Endothelial cell of umbilical vein (primary cell): Measurements from ENCODE around the gene MAG. TPM values are rescaled to one million over a fixed set of nuclear protein-coding genes. Genes with fewer than 3 reads are reported as not detected.

Source experiments
- BruUV-seq: library from RNA; stranded (reverse); fragments of 400-500 nt; replicated peaks from 2 replicates; lab custom pipeline; 2021; lab: Mats Ljungman, UMichigan
- CTCF ChIA-PET: fragments of 300-600, 350-600 bp; sonication (Branson Sonifier 250); formaldehyde crosslinking; loops from one replicate; lab custom pipeline; 2021; ENCODE audit warnings: antibody characterized with exemption, inconsistent platforms; lab: Charles Lee
- POLR2A ChIA-PET: fragments of 300-600, 350-600 bp; sonication (Branson Sonifier 250); formaldehyde crosslinking; loops from one replicate; lab custom pipeline; 2021; ENCODE audit warnings: antibody characterized with exemption, inconsistent platforms; lab: Charles Lee
- DNase-seq: peaks from one replicate; pipeline ENCODE4 v3.0.0-alpha.2; 2011; ENCODE audit warnings: low read depth, low spot score
- FAIRE-seq: peaks from 2 replicates; lab custom pipeline; 2011; peaks lifted over from hg19 to GRCh38; lab: Jason Lieb, UNC
- H2AFZ ChIP-seq: 2 replicates; pipeline ENCODE4 v1.6.0; 2012; ENCODE audit warnings: low read depth, low read length, control low read depth, inconsistent platforms
- H3K27ac ChIP-seq: 2 replicates; pipeline ENCODE4 v1.5.1; 2011; ENCODE audit warnings: low read depth, mild to moderate bottlenecking, control low read depth, low read length, moderate library complexity; ENCODE audit not compliant: insufficient read depth
- H3K27me3 ChIP-seq, 2 experiments: 2 replicates each; pipeline versions ENCODE4 v1.6.0 to v1.6.1; 2011; ENCODE audit warnings: low read length in 2 of 2, mixed read lengths in 1 of 2; ENCODE audit not compliant: control insufficient read depth in 2 of 2, insufficient read depth in 2 of 2
- H3K36me3 ChIP-seq, 2 experiments: 2 replicates in 1 of 2; 3 replicates in 1 of 2; pipeline ENCODE4 v1.5.1; 2011; ENCODE audit warnings: low read length in 2 of 2, mild to moderate bottlenecking in 1 of 2, moderate library complexity in 1 of 2; ENCODE audit not compliant: control insufficient read depth in 2 of 2, insufficient read depth in 2 of 2; ENCODE audit errors: extremely low read depth in 1 of 2
- H3K4me1 ChIP-seq: 3 replicates; pipeline ENCODE4 v1.5.1; 2011; ENCODE audit warnings: mild to moderate bottlenecking, low read length; ENCODE audit not compliant: control insufficient read depth, insufficient read depth; ENCODE audit errors: extremely low read depth
- H3K4me2 ChIP-seq: 2 replicates; pipeline ENCODE4 v1.6.1; 2011; ENCODE audit warnings: low read length, control low read depth, mixed read lengths; ENCODE audit not compliant: insufficient read depth
- H3K4me3 ChIP-seq, 3 experiments: fragments of 200-600 bp in 1 of 3; sonication (generic), shearing (Covaris generic) in 1 of 3; replicated peaks in 1 of 3; 2 replicates each; pipeline ENCODE4 v1.5.1; 2011 to 2016; ENCODE audit warnings: control low read depth in 3 of 3, low read length in 3 of 3, mild to moderate bottlenecking in 2 of 3, inconsistent platforms in 1 of 3, low read depth in 1 of 3, moderate library complexity in 1 of 3; ENCODE audit not compliant: insufficient read depth in 1 of 3
- H3K79me2 ChIP-seq: 2 replicates; pipeline ENCODE4 v1.6.0; 2012; ENCODE audit warnings: low read length, inconsistent platforms; ENCODE audit not compliant: control insufficient read depth, insufficient read depth
- H3K9ac ChIP-seq: replicated peaks from 2 replicates; pipeline ENCODE3; 2011; ENCODE audit warnings: low read length, control low read depth; ENCODE audit not compliant: insufficient read depth; ENCODE audit errors: extremely low read depth
- H3K9me1 ChIP-seq: replicated peaks from 3 replicates; pipeline ENCODE4 v1.6.0; 2011; ENCODE audit warnings: mild to moderate bottlenecking, low read length; ENCODE audit not compliant: control insufficient read depth, insufficient read depth; ENCODE audit errors: extremely low read depth
- H3K9me3 ChIP-seq: replicated peaks from 2 replicates; pipeline ENCODE4 v1.5.1; 2012; ENCODE audit warnings: low read length, inconsistent platforms; ENCODE audit not compliant: control insufficient read depth, insufficient read depth
- H4K20me1 ChIP-seq: replicated peaks from 2 replicates; pipeline ENCODE3; 2011; ENCODE audit warnings: mild to moderate bottlenecking, low read length; ENCODE audit not compliant: control insufficient read depth, insufficient read depth; ENCODE audit errors: extremely low read depth
- CTCF ChIP-seq, 2 donors: IDR thresholded peaks; 1 replicate in 1 of 2; 2 replicates in 1 of 2; pipeline ENCODE4 v1.5.1; 2011; ENCODE audit warnings: low read length in 2 of 2, mild to moderate bottlenecking in 2 of 2, moderate library complexity in 2 of 2, control low read depth in 1 of 2, inconsistent platforms in 1 of 2, low read depth in 1 of 2; ENCODE audit not compliant: insufficient read depth in 1 of 2; ENCODE audit errors: extremely low read depth in 1 of 2
- EZH2 ChIP-seq: IDR thresholded peaks from 2 replicates; pipeline ENCODE4 v1.6.1; 2012; ENCODE audit warnings: borderline replicate concordance, low read depth, mild to moderate bottlenecking, moderate library complexity, low read length, inconsistent platforms; ENCODE audit not compliant: severe bottlenecking
- FOS ChIP-seq: IDR thresholded peaks from 2 replicates; pipeline ENCODE4 v1.6.1; 2011; ENCODE audit warnings: mild to moderate bottlenecking, low read length, moderate library complexity, borderline replicate concordance; ENCODE audit not compliant: insufficient read depth
- GATA2 ChIP-seq: IDR thresholded peaks from 2 replicates; pipeline ENCODE4 v1.7.0; 2011; ENCODE audit warnings: low read depth, mild to moderate bottlenecking, moderate library complexity, mixed read lengths, low read length; ENCODE audit not compliant: insufficient read length, insufficient read depth
- JUN ChIP-seq: IDR thresholded peaks from 2 replicates; pipeline ENCODE4 v1.6.1; 2011; ENCODE audit warnings: borderline replicate concordance, low read depth; ENCODE audit not compliant: insufficient read length, insufficient read depth
- MAX ChIP-seq: IDR thresholded peaks from 2 replicates; pipeline ENCODE4 v1.6.1; 2011; ENCODE audit not compliant: insufficient read depth, insufficient read length
- MYC ChIP-seq: IDR thresholded peaks from one replicate; pipeline ENCODE4 v1.6.1; 2011; ENCODE audit warnings: mild to moderate bottlenecking, low read depth, low read length
- POLR2A ChIP-seq: IDR thresholded peaks from 2 replicates; pipeline ENCODE4 v1.6.1; 2012; ENCODE audit warnings: low read depth, mild to moderate bottlenecking, control low read depth, low read length
- POLR2AphosphoS5 ChIP-seq: IDR thresholded peaks from 2 replicates; pipeline ENCODE4 v1.6.1; 2012; ENCODE audit warnings: low read depth, mild to moderate bottlenecking, control low read depth, low read length, moderate library complexity; ENCODE audit not compliant: insufficient read depth
- dilution Hi-C: fragments of 300-500 bp; cut with MboI; formaldehyde crosslinking; loops from one replicate; pipeline ENCODE4 v1.15.0; 2019; ENCODE audit warnings: low sequenced_read_pairs; ENCODE audit not compliant: extremely low pct_ligation_motif_present
- intact Hi-C: fragments of 100-400 bp; cut with micrococcal nuclease; formaldehyde crosslinking; loops from one replicate; pipeline ENCODE4 v1.10.0; 2022
- polyA plus RNA-seq, 4 experiments: library from polyadenylated mRNA; depleted of rRNA in 3 of 4; stranded (reverse) in 3 of 4; unstranded in 1 of 4; fragments of >200 nt; gene quantifications; 2 replicates each; pipeline versions ENCODE4 v1.2.1 to v1.2.3, GENCODE V29; 2011 to 2012; ENCODE audit warnings: missing spikeins in 1 of 4
- total RNA-seq: library from RNA; stranded (reverse); gene quantifications from 2 replicates; pipeline ENCODE4 v1.2.3, GENCODE V29; 2021

Gene MAG
- total and polyA plus RNA-seq, 2 donors (not counting 3 experiments of a cell fraction or from before 2014, with no cell fraction given) = not detected

- Histone ChIP-seq H4K20me1 (no peaks in the 10 kb centered on the region), H3K9me1 (no peaks in the 10 kb centered on the region), H3K36me3 (no peaks in the 10 kb centered on the region), H3K79me2 (no peaks in the 10 kb centered on the region), H3K4me3 (no peak overlapping the region), H3K4me1 (no peaks in the 10 kb centered on the region), H3K9me3 (no peaks in the 10 kb centered on the region), H3K9ac (no peak overlapping the region), H3K27me3 (no peaks in the 10 kb centered on the region), H3K4me2 (no peak overlapping the region), H2AFZ (no peak overlapping the region), H3K27ac (no peak overlapping the region)
- TF ChIP-seq GATA2 (no peak), JUN (no peak), MYC (no peak), POLR2A (no peak), CTCF (IDR thresholded peaks at IDR 0.05; ENCODE audit: extremely low read depth in 1 of 2, insufficient read depth in 1 of 2, low read depth in 1 of 2, low read length in 2 of 2) (no peak), FOS (no peak), POLR2AphosphoS5 (no peak), MAX (no peak), EZH2 (no peak)
- ChIA-PET POLR2A (no interaction called here), CTCF (no interaction called here)
- no TSS peak for BruUV-seq
- intact Hi-C loops (no loop called here), dilution Hi-C loops (no loop called here)
- DNase-seq = no peak
- no peak for FAIRE-seq
Measured at GRCh38 chr19:35302446-35302845, 10.5 kb downstream of the MAG start.
